ENCODE measurements around the gene NDUFA13. TPM values are rescaled to one million over a fixed set of nuclear protein-coding genes. Genes with fewer than 3 reads are reported as not detected.

Gene NDUFA13
- total RNA-seq, 2 experiments from 2014 or later: 306 to 312 TPM

GRCh38 chr19:19543101-19543500 lies 27.1 kb downstream of the NDUFA13 start:
- Mint-ChIP-seq H3K27ac (no peak overlapping the region), H3K36me3 (no peaks in the 10 kb centered on the region), H3K9me3 (no peaks in the 10 kb centered on the region), H3K27me3 (peaks cover 11% of the 10 kb centered on the region), H3K4me1 (peaks cover 15% of the 10 kb centered on the region), H3K4me3 (no peak overlapping the region)
- no peak for DNase-seq

GRCh38 chr19:19543640-19544039 lies 27.6 kb downstream of the NDUFA13 start:
- DNase-seq: no peak
- no peaks in the 10 kb centered on the region for H3K36me3 Mint-ChIP-seq
- H3K4me1 Mint-ChIP-seq: peaks cover 13% of the 10 kb centered on the region
- no peak overlapping the region for H3K4me3 Mint-ChIP-seq
- H3K27me3 Mint-ChIP-seq: peaks cover 9% of the 10 kb centered on the region
- H3K27ac Mint-ChIP-seq: no peak overlapping the region
- no peaks in the 10 kb centered on the region for H3K9me3 Mint-ChIP-seq

- no peaks in the 10 kb centered on the region for H3K9me3 Mint-ChIP-seq
- no peak overlapping the region for H3K27ac Mint-ChIP-seq
- DNase-seq: no peak
- peaks cover 9% of the 10 kb centered on the region for H3K4me1 Mint-ChIP-seq
- H3K27me3 Mint-ChIP-seq: peaks cover 3% of the 10 kb centered on the region
- no peak overlapping the region for H3K4me3 Mint-ChIP-seq
- H3K36me3 Mint-ChIP-seq: no peaks in the 10 kb centered on the region
Observed at GRCh38 chr19:19544257-19544953, 28.4 kb downstream of the NDUFA13 start.

GRCh38 chr19:19544954-19545591 lies 29.0 kb downstream of the NDUFA13 start:
- Mint-ChIP-seq H3K9me3 (no peaks in the 10 kb centered on the region), H3K27ac (no peak overlapping the region), H3K27me3 (peaks cover 3% of the 10 kb centered on the region), H3K36me3 (no peaks in the 10 kb centered on the region), H3K4me1 (peaks cover 9% of the 10 kb centered on the region), H3K4me3 (no peak overlapping the region)
- DNase-seq: no peak

GRCh38 chr19:19545707-19546106 lies 29.7 kb downstream of the NDUFA13 start:
- Mint-ChIP-seq H3K27me3 (peaks cover 3% of the 10 kb centered on the region), H3K36me3 (no peaks in the 10 kb centered on the region), H3K9me3 (no peaks in the 10 kb centered on the region), H3K4me1 (peaks cover 7% of the 10 kb centered on the region), H3K27ac (no peak overlapping the region), H3K4me3 (no peak overlapping the region)
- DNase-seq: no peak

- H3K9me3 Mint-ChIP-seq: no peaks in the 10 kb centered on the region
- no peaks in the 10 kb centered on the region for H3K36me3 Mint-ChIP-seq
- H3K27me3 Mint-ChIP-seq: peaks cover 3% of the 10 kb centered on the region
- no peak for DNase-seq
- no peak overlapping the region for H3K4me3 Mint-ChIP-seq
- peaks cover 3% of the 10 kb centered on the region for H3K4me1 Mint-ChIP-seq
- no peak overlapping the region for H3K27ac Mint-ChIP-seq
Observed at GRCh38 chr19:19546751-19547162, 30.7 kb downstream of the NDUFA13 start.

- DNase-seq: no peak
- Mint-ChIP-seq H3K4me1 (no peaks in the 10 kb centered on the region), H3K4me3 (no peak overlapping the region), H3K9me3 (no peaks in the 10 kb centered on the region), H3K36me3 (no peaks in the 10 kb centered on the region), H3K27me3 (no peaks in the 10 kb centered on the region), H3K27ac (no peak overlapping the region)
Observed at GRCh38 chr19:19547674-19548336, 31.8 kb downstream of the NDUFA13 start.

- Mint-ChIP-seq H3K4me3 (no peak overlapping the region), H3K27ac (no peak overlapping the region), H3K9me3 (no peaks in the 10 kb centered on the region), H3K4me1 (no peaks in the 10 kb centered on the region), H3K36me3 (no peaks in the 10 kb centered on the region), H3K27me3 (no peaks in the 10 kb centered on the region)
- no peak for DNase-seq
Observed at GRCh38 chr19:19548915-19549759, 33.1 kb downstream of the NDUFA13 start.

- DNase-seq: no peak
- no peaks in the 10 kb centered on the region for H3K9me3 Mint-ChIP-seq
- H3K27me3 Mint-ChIP-seq: no peaks in the 10 kb centered on the region
- no peaks in the 10 kb centered on the region for H3K36me3 Mint-ChIP-seq
- no peak overlapping the region for H3K27ac Mint-ChIP-seq
- H3K4me1 Mint-ChIP-seq: no peaks in the 10 kb centered on the region
- H3K4me3 Mint-ChIP-seq: no peak overlapping the region
Observed at GRCh38 chr19:19549804-19550464, 33.9 kb downstream of the NDUFA13 start.

- Mint-ChIP-seq H3K9me3 (no peaks in the 10 kb centered on the region), H3K36me3 (no peaks in the 10 kb centered on the region), H3K4me3 (no peak overlapping the region), H3K27ac (no peak overlapping the region), H3K27me3 (no peaks in the 10 kb centered on the region), H3K4me1 (no peaks in the 10 kb centered on the region)
- DNase-seq: no peak
Observed at GRCh38 chr19:19550485-19550929, 34.5 kb downstream of the NDUFA13 start.

GRCh38 chr19:19550972-19551852 lies 35.2 kb downstream of the NDUFA13 start:
- Mint-ChIP-seq H3K4me1 (no peaks in the 10 kb centered on the region), H3K9me3 (no peaks in the 10 kb centered on the region), H3K36me3 (no peaks in the 10 kb centered on the region), H3K27me3 (no peaks in the 10 kb centered on the region), H3K27ac (peak overlapping the region; percentile 45), H3K4me3 (no peak overlapping the region)
- no peak for DNase-seq

GRCh38 chr19:19551853-19552192 lies 35.8 kb downstream of the NDUFA13 start:
- no peak for DNase-seq
- H3K27ac Mint-ChIP-seq: no peak overlapping the region
- no peaks in the 10 kb centered on the region for H3K9me3 Mint-ChIP-seq
- no peaks in the 10 kb centered on the region for H3K4me1 Mint-ChIP-seq
- H3K4me3 Mint-ChIP-seq: no peak overlapping the region
- no peaks in the 10 kb centered on the region for H3K27me3 Mint-ChIP-seq
- H3K36me3 Mint-ChIP-seq: no peaks in the 10 kb centered on the region

GRCh38 chr19:19552798-19553197 lies 36.8 kb downstream of the NDUFA13 start:
- no peaks in the 10 kb centered on the region for H3K9me3 Mint-ChIP-seq
- no peaks in the 10 kb centered on the region for H3K27me3 Mint-ChIP-seq
- DNase-seq: no peak
- no peaks in the 10 kb centered on the region for H3K4me1 Mint-ChIP-seq
- H3K36me3 Mint-ChIP-seq: no peaks in the 10 kb centered on the region
- H3K4me3 Mint-ChIP-seq: no peak overlapping the region
- H3K27ac Mint-ChIP-seq: no peak overlapping the region

- no peak overlapping the region for H3K4me3 Mint-ChIP-seq
- no peaks in the 10 kb centered on the region for H3K4me1 Mint-ChIP-seq
- H3K27ac Mint-ChIP-seq: no peak overlapping the region
- H3K27me3 Mint-ChIP-seq: no peaks in the 10 kb centered on the region
- no peaks in the 10 kb centered on the region for H3K9me3 Mint-ChIP-seq
- H3K36me3 Mint-ChIP-seq: no peaks in the 10 kb centered on the region
- DNase-seq: no peak
Observed at GRCh38 chr19:19553670-19554069, 37.6 kb downstream of the NDUFA13 start.
